LNCaP clone FGC (cell line): Measurements from ENCODE around the gene MYO5C.

Experiments used
- DNase-seq: peaks from one replicate; pipeline ENCODE4 v3.0.0-alpha.2; 2011; ENCODE audit warnings: low read depth
- H3K4me3 ChIP-seq: 2 replicates; pipeline ENCODE4 v1.5.1; 2011; ENCODE audit warnings: mild to moderate bottlenecking, low read depth, low read length, control low read depth
- CTCF ChIP-seq: IDR thresholded peaks from 2 replicates; pipeline ENCODE4 v1.5.1; 2012; ENCODE audit warnings: mild to moderate bottlenecking; ENCODE audit not compliant: control insufficient read depth, insufficient read depth; ENCODE audit errors: extremely low read depth

Gene MYO5C

GRCh38 chr15:52326756-52327155, 31.2 kb upstream of the MYO5C start:
- H3K4me3 ChIP-seq, result no peak overlapping the region
- no peak for TF ChIP-seq CTCF
- DNase-seq, result no peak

GRCh38 chr15:52324109-52324508, 28.5 kb upstream of the MYO5C start:
- TF ChIP-seq CTCF, result no peak
- no peak overlapping the region for H3K4me3 ChIP-seq
- DNase-seq, result no peak

- TF ChIP-seq CTCF, result no peak
- DNase-seq, result no peak
- no peak overlapping the region for H3K4me3 ChIP-seq
These were observed 23.3 kb upstream of the MYO5C start for GRCh38 chr15:52318729-52319500.

GRCh38 chr15:52317688-52318087, 22.1 kb upstream of the MYO5C start:
- H3K4me3 ChIP-seq, result no peak overlapping the region
- TF ChIP-seq CTCF, result no peak
- DNase-seq, result no peak

GRCh38 chr15:52317022-52317421, 21.4 kb upstream of the MYO5C start:
- DNase-seq, result no peak
- no peak for TF ChIP-seq CTCF
- no peak overlapping the region for H3K4me3 ChIP-seq

- TF ChIP-seq CTCF, result no peak
- H3K4me3 ChIP-seq, result no peak overlapping the region
- no peak for DNase-seq
These were observed 13.5 kb upstream of the MYO5C start for GRCh38 chr15:52309154-52309548.
